IMR-90 (cell line): ENCODE data around the gene QKI. TPM values are rescaled to one million over a fixed set of nuclear protein-coding genes. Genes with fewer than 3 reads are reported as not detected.

Experiments
- ATAC-seq: fragments of 200-7000 bp; cut with Tn5 transposase; 2 replicates; pipeline ENCODE4 v1.9.1; 2020; ENCODE audit warnings: low read depth, mild to moderate bottlenecking, moderate library complexity
- BruUV-seq: library from RNA; stranded (reverse); fragments of 400-500 nt; replicated peaks from 2 replicates; lab custom pipeline; 2021; lab: Mats Ljungman, UMichigan
- CTCF ChIA-PET: fragments of 300-600 bp; formaldehyde crosslinking; extraction: SDS; loops from one replicate; lab custom pipeline; 2021; ENCODE audit warnings: antibody characterized with exemption; lab: Yijun Ruan, JAX
- POLR2A ChIA-PET: fragments of 300-600 bp; sonication (Branson Sonifier 250); formaldehyde crosslinking; loops from one replicate; lab custom pipeline; 2022; ENCODE audit warnings: antibody characterized with exemption; ENCODE audit not compliant: unreplicated experiment; lab: Charles Lee
- DNase-seq: peaks from one replicate; pipeline ENCODE4 v3.0.0; 2013
- H2AFZ ChIP-seq: replicated peaks from 2 replicates; pipeline ENCODE3; 2013; ENCODE audit warnings: low read length, mild to moderate bottlenecking; ENCODE audit not compliant: poor library complexity
- H2AK5ac ChIP-seq: 2 replicates; pipeline ENCODE4 v1.6.1; 2013; ENCODE audit warnings: low read depth, low read length, inconsistent platforms
- H2AK9ac ChIP-seq: replicated peaks from 2 replicates; pipeline ENCODE3; 2013; ENCODE audit warnings: mild to moderate bottlenecking, low read depth, low read length, moderate library complexity; ENCODE audit not compliant: poor library complexity
- H2BK120ac ChIP-seq: 2 replicates; pipeline ENCODE4 v1.6.1; 2013; ENCODE audit warnings: low read depth, low read length, inconsistent platforms
- H2BK15ac ChIP-seq: 3 replicates; pipeline ENCODE4 v1.6.1; 2013; ENCODE audit warnings: low read depth, low read length, inconsistent platforms
- H2BK20ac ChIP-seq: 2 replicates; pipeline ENCODE4 v1.6.1; 2013; ENCODE audit warnings: low read depth, mild to moderate bottlenecking, inconsistent platforms, low read length, moderate library complexity
- H2BK5ac ChIP-seq: 2 replicates; pipeline ENCODE4 v1.6.1; 2013; ENCODE audit warnings: mild to moderate bottlenecking, low read depth, low read length, inconsistent platforms; ENCODE audit not compliant: poor library complexity, severe bottlenecking
- H3K14ac ChIP-seq: replicated peaks from 2 replicates; pipeline ENCODE4 v1.6.1; 2013; ENCODE audit warnings: low read depth, low read length, inconsistent platforms
- H3K18ac ChIP-seq: 2 replicates; pipeline ENCODE4 v1.6.1; 2013; ENCODE audit warnings: low read depth, low read length, control low read depth
- H3K23ac ChIP-seq: 2 replicates; pipeline ENCODE4 v1.6.1; 2013; ENCODE audit warnings: low read depth, low read length, inconsistent platforms
- H3K27ac ChIP-seq: 2 replicates; pipeline ENCODE4 v1.5.1; 2013; ENCODE audit warnings: mild to moderate bottlenecking, control low read depth, low read length; ENCODE audit not compliant: insufficient read depth
- H3K27me3 ChIP-seq: 2 replicates; pipeline ENCODE4 v1.6.1; 2013; ENCODE audit warnings: low read length; ENCODE audit not compliant: control insufficient read depth, insufficient read depth
- H3K36me3 ChIP-seq: 2 replicates; pipeline ENCODE4 v1.6.1; 2013; ENCODE audit warnings: low read length, mixed read lengths; ENCODE audit not compliant: control insufficient read depth, insufficient read depth
- H3K4ac ChIP-seq: 2 replicates; pipeline ENCODE4 v1.6.1; 2013; ENCODE audit warnings: low read depth, low read length, inconsistent platforms
- H3K4me1 ChIP-seq: 2 replicates; pipeline ENCODE4 v1.6.1; 2013; ENCODE audit warnings: low read length, mixed read lengths; ENCODE audit not compliant: control insufficient read depth, insufficient read depth
- H3K4me2 ChIP-seq: 2 replicates; pipeline ENCODE4 v1.6.1; 2013; ENCODE audit warnings: low read depth, mild to moderate bottlenecking, control low read depth, low read length, moderate library complexity
- H3K4me3 ChIP-seq: 2 replicates; pipeline ENCODE4 v1.5.1; 2013; ENCODE audit warnings: low read depth, mild to moderate bottlenecking, control low read depth, low read length, moderate library complexity; ENCODE audit not compliant: insufficient read depth
- H3K56ac ChIP-seq: 2 replicates; pipeline ENCODE4 v1.6.1; 2013; ENCODE audit warnings: low read length, inconsistent platforms; ENCODE audit not compliant: insufficient read depth; ENCODE audit errors: extremely low read depth
- H3K79me1 ChIP-seq, 2 experiments: 2 replicates each; pipeline ENCODE4 v1.6.1; 2013; ENCODE audit warnings: low read length in 2 of 2, inconsistent platforms in 1 of 2, low read depth in 1 of 2
- H3K9ac ChIP-seq: 2 replicates; pipeline ENCODE4 v1.6.1; 2013; ENCODE audit warnings: low read depth, low read length, control low read depth
- H3K9me1 ChIP-seq: 2 replicates; pipeline ENCODE4 v1.6.1; 2013; ENCODE audit warnings: low read length, inconsistent platforms; ENCODE audit not compliant: insufficient read depth
- H3K9me3 ChIP-seq: 2 replicates; pipeline ENCODE4 v1.6.1; 2013; ENCODE audit warnings: low read length; ENCODE audit not compliant: control insufficient read depth, insufficient read depth
- H4K20me1 ChIP-seq: 2 replicates; pipeline ENCODE4 v1.6.1; 2013; ENCODE audit warnings: low read length, inconsistent platforms; ENCODE audit not compliant: insufficient read depth
- H4K5ac ChIP-seq: 2 replicates; pipeline ENCODE4 v1.6.1; 2013; ENCODE audit warnings: mild to moderate bottlenecking, low read depth, low read length, control low read depth
- H4K8ac ChIP-seq, 2 experiments: 2 replicates each; pipeline ENCODE4 v1.6.1; 2013; ENCODE audit warnings: low read depth in 2 of 2, low read length in 2 of 2, control low read depth in 1 of 2, inconsistent platforms in 1 of 2
- H4K91ac ChIP-seq: 2 replicates; pipeline ENCODE4 v1.6.1; 2013; ENCODE audit warnings: low read depth, low read length, inconsistent platforms; ENCODE audit not compliant: insufficient read depth
- BHLHE40 ChIP-seq: fragments of 150-350 bp; IDR thresholded peaks from 2 replicates; pipeline ENCODE4 v1.6.1; 2016; ENCODE audit warnings: mild to moderate bottlenecking, low read depth, low read length
- CEBPB ChIP-seq: IDR thresholded peaks from 2 replicates; pipeline ENCODE4 v1.6.1; 2012; ENCODE audit warnings: low read depth, low read length, improper control_type of control experiment
- CTCF ChIP-seq: conservative IDR thresholded peaks from 2 replicates; pipeline ENCODE4 v1.5.1; 2012; ENCODE audit warnings: mild to moderate bottlenecking, low read depth, low read length, improper control_type of control experiment
- ELK1 ChIP-seq: fragments of 150-350 bp; IDR thresholded peaks from 2 replicates; pipeline ENCODE4 v1.6.1; 2016; ENCODE audit warnings: low read depth, mild to moderate bottlenecking, low read length, moderate library complexity, borderline replicate concordance
- FOS ChIP-seq: fragments of 150-350 bp; IDR thresholded peaks from 2 replicates; pipeline ENCODE4 v1.6.1; 2016; ENCODE audit warnings: low read depth, low read length
- MAFK ChIP-seq: IDR thresholded peaks from 2 replicates; pipeline ENCODE4 v1.6.1; 2012; ENCODE audit warnings: low read depth, low read length, improper control_type of control experiment
- MXI1 ChIP-seq: IDR thresholded peaks from 2 replicates; pipeline ENCODE4 v1.6.1; 2012; ENCODE audit warnings: low read depth, mild to moderate bottlenecking, low read length, moderate library complexity, borderline replicate concordance
- POLR2A ChIP-seq: IDR thresholded peaks from 2 replicates; pipeline ENCODE4 v1.6.1; 2012; ENCODE audit warnings: mild to moderate bottlenecking, low read depth, low read length
- RAD21 ChIP-seq: IDR thresholded peaks from 2 replicates; pipeline ENCODE4 v1.6.1; 2012; ENCODE audit warnings: low read length, improper control_type of control experiment
- RCOR1 ChIP-seq: IDR thresholded peaks from 2 replicates; pipeline ENCODE4 v1.6.1; 2012; ENCODE audit warnings: mild to moderate bottlenecking, low read length, improper control_type of control experiment; ENCODE audit not compliant: insufficient replicate concordance
- RFX5 ChIP-seq: IDR thresholded peaks from 2 replicates; pipeline ENCODE4 v1.8.0; 2012; ENCODE audit warnings: low read depth, mild to moderate bottlenecking, low read length, moderate library complexity
- SMC3 ChIP-seq: fragments of 150-350 bp; IDR thresholded peaks from 2 replicates; pipeline ENCODE4 v1.6.1; 2016; ENCODE audit warnings: low read depth, mild to moderate bottlenecking, antibody characterized with exemption, low read length, moderate library complexity
- WGBS, 2 experiments: methylation state at CpG; one replicate each; pipeline versions ENCODE4 v1.1.5 to v1.1.7; 2013; ENCODE audit warnings: missing lambda C conversion rate in 2 of 2; ENCODE audit not compliant: insufficient read length in 1 of 2; ENCODE audit errors: extremely low coverage in 2 of 2; 5-methylcytosine and 5-hydroxymethylcytosine counted together
- dilution Hi-C: fragments of 300-500 bp; cut with HindIII; formaldehyde crosslinking; loops from one replicate; pipeline ENCODE4 v1.14.3; 2018; ENCODE audit warnings: low sequenced_read_pairs; ENCODE audit not compliant: unreplicated experiment
- in situ Hi-C: fragments of 300-500 bp; cut with MboI; formaldehyde crosslinking; loops from 3 replicates; pipeline ENCODE4 v1.14.3; 2019; ENCODE audit warnings: low sequenced_read_pairs, inconsistent platforms, mixed read lengths
- intact Hi-C: fragments of 100-400 bp; cut with micrococcal nuclease; formaldehyde crosslinking; loops from 2 replicates; pipeline ENCODE4 v1.10.0; 2022
- polyA plus RNA-seq, 3 experiments: library from polyadenylated mRNA; depleted of rRNA; stranded (reverse); fragments of >200 nt; gene quantifications; 2 replicates each; pipeline ENCODE4 v1.2.3, GENCODE V29; 2012; ENCODE audit warnings: low replicate concordance in 1 of 3
- total RNA-seq: library from RNA; depleted of rRNA; stranded (reverse); fragments of >200 nt; gene quantifications from 2 replicates; pipeline ENCODE4 v1.2.3, GENCODE V29; 2012

The QKI gene
- total and polyA plus RNA-seq, 2 of the 4 experiments (the other 2 are of a cell fraction) = 112 to 232 TPM

DNA sequence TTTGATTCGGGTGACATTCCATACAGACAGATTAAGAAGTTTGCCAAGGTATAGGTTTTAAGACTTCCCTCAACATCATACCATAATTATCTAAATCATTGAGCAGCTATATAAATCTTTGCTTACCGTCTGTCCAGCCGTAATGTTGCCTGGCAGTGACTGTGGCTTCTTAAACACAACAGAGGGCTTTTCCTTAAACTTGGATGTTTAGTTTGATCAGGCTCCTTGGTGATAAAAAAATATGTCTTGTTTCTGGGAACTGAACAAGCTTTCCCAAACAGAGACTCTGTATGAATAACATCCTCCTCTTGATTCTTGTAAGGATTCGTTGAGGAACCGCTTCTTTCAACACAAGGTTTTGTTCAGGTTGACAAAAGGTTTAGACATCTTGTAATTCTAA is 130.9 kb downstream of the QKI start:
- WGBS, 2 experiments = no CpG with 5 or more reads among the region's 5 CpGs

More for the DNA sequence above, 130.9 kb downstream of the QKI start:
- no peak overlapping the region for H3K9ac ChIP-seq
- H3K4me1 ChIP-seq = 0 out of 2 replicates have a peak, but pooled peaks cover 1% of the 10 kb centered on the region
- H4K5ac ChIP-seq = no peak overlapping the region
- H3K4me3 ChIP-seq = no peak overlapping the region
- no peak overlapping the region for H2AK9ac ChIP-seq
- H3K27me3 ChIP-seq = no peaks in the 10 kb centered on the region
- ChIA-PET CTCF (no interaction called here), POLR2A (interaction anchor here (0.5 kb wide), 1 partner anchor 27 kb away, joined by 3 read pairs; no protein-coding TSS in a partner anchor)
- TF ChIP-seq RFX5 = no peak
- TF ChIP-seq RCOR1 = no peak
- no peak for TF ChIP-seq CEBPB
- no peak for TF ChIP-seq FOS
- TF ChIP-seq ELK1 = no peak
- no peak for TF ChIP-seq SMC3
- TF ChIP-seq BHLHE40 = no peak
- TF ChIP-seq MAFK = no peak
- TF ChIP-seq MXI1 = no peak
- no peak for TF ChIP-seq CTCF
- TF ChIP-seq RAD21 = no peak
- no peak for TF ChIP-seq POLR2A
- H3K56ac ChIP-seq = no peak overlapping the region
- peaks cover 11% of the 10 kb centered on the region; the same call in 1 of the 2 replicates for H4K20me1 ChIP-seq
- H3K27ac ChIP-seq = no peak overlapping the region
- H3K9me1 ChIP-seq = peaks cover 2% of the 10 kb centered on the region; the same call in 1 of the 2 replicates
- H2BK15ac ChIP-seq = no peak overlapping the region
- no peak overlapping the region for H4K91ac ChIP-seq
- peaks cover 2% of the 10 kb centered on the region; the same call in 1 of the 2 replicates for H3K36me3 ChIP-seq
- H2BK20ac ChIP-seq = no peak overlapping the region
- BruUV-seq = no TSS peak
- DNase-seq = no peak
- no peaks in the 10 kb centered on the region for H3K9me3 ChIP-seq
- in situ Hi-C loops = no loop called here
- H3K79me1 ChIP-seq = peaks cover 36 to 47% of the 10 kb centered on the region in 2 experiments
- no peak overlapping the region for H3K4ac ChIP-seq
- intact Hi-C loops = no loop called here
- H3K14ac ChIP-seq = no peak overlapping the region
- ATAC-seq = no peak
- H3K18ac ChIP-seq = no peak overlapping the region
- H4K8ac ChIP-seq = no peak overlapping the region
- dilution Hi-C loops = no loop called here
- no peak overlapping the region for H2AK5ac ChIP-seq
- no peak overlapping the region for H2AFZ ChIP-seq
- no peak overlapping the region for H2BK5ac ChIP-seq
- no peak overlapping the region for H3K23ac ChIP-seq
- H3K4me2 ChIP-seq = no peak overlapping the region
- no peak overlapping the region for H2BK120ac ChIP-seq
